BJ (cell line): ENCODE data around the gene EFCAB5. TPM values are rescaled to one million over a fixed set of nuclear protein-coding genes. Genes with fewer than 3 reads are reported as not detected.

Experiments
- CTCF ChIA-PET: fragments of 350-600 bp; formaldehyde crosslinking; extraction: SDS; loops from one replicate; lab custom pipeline; 2021; ENCODE audit warnings: antibody characterized with exemption, inconsistent platforms; lab: Yijun Ruan, JAX
- POLR2A ChIA-PET: fragments of 300-600 bp; sonication (Branson Sonifier 250); formaldehyde crosslinking; extraction: SDS; loops from one replicate; lab custom pipeline; 2021; ENCODE audit warnings: antibody characterized with exemption; lab: Charles Lee
- DNase-seq: peaks from one replicate; pipeline ENCODE4 v3.0.0-alpha.2; 2011; ENCODE audit warnings: low read depth
- H3K27me3 ChIP-seq: 2 replicates; pipeline ENCODE4 v1.6.0; 2011; ENCODE audit warnings: low read length; ENCODE audit not compliant: control insufficient read depth, insufficient read depth
- H3K36me3 ChIP-seq: 2 replicates; pipeline ENCODE4 v1.5.1; 2011; ENCODE audit warnings: low read length; ENCODE audit not compliant: control insufficient read depth, insufficient read depth
- H3K4me3 ChIP-seq: 2 replicates; pipeline ENCODE4 v1.5.1; 2011; ENCODE audit warnings: low read depth, mild to moderate bottlenecking, control low read depth, low read length
- CTCF ChIP-seq: IDR thresholded peaks from 2 replicates; pipeline ENCODE4 v1.5.1; 2011; ENCODE audit warnings: low read depth, mild to moderate bottlenecking, control low read depth, inconsistent platforms, low read length, moderate library complexity; ENCODE audit not compliant: insufficient read depth
- polyA plus RNA-seq: library from polyadenylated mRNA; depleted of rRNA; stranded (reverse); fragments of >200 nt; gene quantifications from 2 replicates; pipeline ENCODE4 v1.2.3, GENCODE V29; 2011

Gene EFCAB5
- polyA plus RNA-seq, 1 experiment = not detected

- no peak for TF ChIP-seq CTCF
- Histone ChIP-seq H3K27me3 (no peaks in the 10 kb centered on the region), H3K36me3 (no peaks in the 10 kb centered on the region), H3K4me3 (no peak overlapping the region)
- ChIA-PET POLR2A (no interaction called here), CTCF (interaction anchor here (0.9 to 2.9 kb wide), 4 partner anchors 11 to 100 kb away, joined by 3 to 9 read pairs (median 4); no protein-coding TSS in a partner anchor)
- DNase-seq = no peak
These were observed 35.6 kb upstream of the EFCAB5 start for GRCh38 chr17:29905879-29906167.

GRCh38 chr17:29906969-29907368 is 34.5 kb upstream of the EFCAB5 start:
- Histone ChIP-seq H3K36me3 (no peaks in the 10 kb centered on the region), H3K27me3 (no peaks in the 10 kb centered on the region), H3K4me3 (no peak overlapping the region)
- DNase-seq = no peak
- ChIA-PET POLR2A (interaction anchor here (0.7 kb wide), 1 partner anchor 99 kb away, joined by 3 read pairs; no protein-coding TSS in a partner anchor), CTCF (no interaction called here)
- TF ChIP-seq CTCF = no peak

GRCh38 chr17:29909236-29910003 is 32.0 kb upstream of the EFCAB5 start:
- TF ChIP-seq CTCF = no peak
- Histone ChIP-seq H3K27me3 (no peaks in the 10 kb centered on the region), H3K36me3 (no peaks in the 10 kb centered on the region), H3K4me3 (no peak overlapping the region)
- ChIA-PET POLR2A (no interaction called here), CTCF (interaction anchor here (0.6 to 0.8 kb wide), 4 partner anchors 15 to 1668 kb away, joined by 3 to 5 read pairs (median 3); no protein-coding TSS in a partner anchor)
- no peak for DNase-seq

- no peak for DNase-seq
- Histone ChIP-seq H3K27me3 (no peaks in the 10 kb centered on the region), H3K36me3 (no peaks in the 10 kb centered on the region), H3K4me3 (no peak overlapping the region)
- ChIA-PET POLR2A (no interaction called here), CTCF (interaction anchor here (0.9 to 1.3 kb wide), 2 partner anchors 19 to 104 kb away, joined by 3 to 6 read pairs; no protein-coding TSS in a partner anchor)
- TF ChIP-seq CTCF = no peak
These were observed 29.7 kb upstream of the EFCAB5 start for GRCh38 chr17:29911641-29912177.

- ChIA-PET CTCF (interaction anchor here (1.2 kb wide), 1 partner anchor 15 kb away, joined by 3 read pairs; the partner anchor contains the start of gene SSH2), POLR2A (no interaction called here)
- Histone ChIP-seq H3K27me3 (no peaks in the 10 kb centered on the region), H3K36me3 (no peaks in the 10 kb centered on the region), H3K4me3 (no peak overlapping the region)
- DNase-seq = no peak
- TF ChIP-seq CTCF = no peak
These were observed 26.5 kb upstream of the EFCAB5 start for GRCh38 chr17:29914819-29915537.
